GM15510 (cell line): ENCODE measurements around the gene B4GALT6.

Source experiments
- POLR2A ChIP-seq: IDR thresholded peaks from 3 replicates; pipeline ENCODE4 v1.6.1; 2011; ENCODE audit warnings: borderline replicate concordance; ENCODE audit not compliant: insufficient read length; ENCODE audit errors: extremely low read depth

B4GALT6 gene

GRCh38 chr18:31701744-31702143 lies 17.4 kb upstream of the B4GALT6 start:
- no peak for TF ChIP-seq POLR2A

- no peak for TF ChIP-seq POLR2A
These were observed 16.6 kb upstream of the B4GALT6 start for GRCh38 chr18:31700990-31701389.

- no peak for TF ChIP-seq POLR2A
These were observed 13.2 kb upstream of the B4GALT6 start for GRCh38 chr18:31697351-31698298.

- TF ChIP-seq POLR2A: no peak
These were observed 11.6 kb upstream of the B4GALT6 start for GRCh38 chr18:31695989-31696388.

- no peak for TF ChIP-seq POLR2A
These were observed 9.9 kb upstream of the B4GALT6 start for GRCh38 chr18:31694297-31694696.

GRCh38 chr18:31688606-31689005 lies 4.2 kb upstream of the B4GALT6 start:
- TF ChIP-seq POLR2A: no peak

GRCh38 chr18:31686986-31687928 lies 2.9 kb upstream of the B4GALT6 start:
- TF ChIP-seq POLR2A: no peak

GRCh38 chr18:31686572-31686971 lies 2.2 kb upstream of the B4GALT6 start:
- no peak for TF ChIP-seq POLR2A

- TF ChIP-seq POLR2A: peak; percentile 58
These were observed 1.0 kb upstream of the B4GALT6 start for GRCh38 chr18:31685097-31686082.

GRCh38 chr18:31683968-31684278 lies 458 bp downstream of the B4GALT6 start:
- no peak for TF ChIP-seq POLR2A

GRCh38 chr18:31683106-31683505 lies 1.3 kb downstream of the B4GALT6 start:
- no peak for TF ChIP-seq POLR2A

GRCh38 chr18:31680831-31681568 lies 3.4 kb downstream of the B4GALT6 start:
- TF ChIP-seq POLR2A: no peak

GRCh38 chr18:31680433-31680811 lies 4.0 kb downstream of the B4GALT6 start:
- no peak for TF ChIP-seq POLR2A
